Renal cortical epithelial cell (primary cell): ENCODE data around the gene KIAA0040. TPM values are rescaled to one million over a fixed set of nuclear protein-coding genes. Genes with fewer than 3 reads are reported as not detected.

Experiments
- DNase-seq: peaks from one replicate; pipeline ENCODE4 v3.0.0-alpha.2; 2011; ENCODE audit warnings: low read depth
- total RNA-seq: library from RNA; depleted of rRNA; stranded (reverse); fragments of >200 nt; gene quantifications from 2 replicates; pipeline ENCODE4 v1.2.3, GENCODE V29; 2014

The KIAA0040 gene
- total RNA-seq, 1 donor from 2014 or later: 8.7 TPM

DNA sequence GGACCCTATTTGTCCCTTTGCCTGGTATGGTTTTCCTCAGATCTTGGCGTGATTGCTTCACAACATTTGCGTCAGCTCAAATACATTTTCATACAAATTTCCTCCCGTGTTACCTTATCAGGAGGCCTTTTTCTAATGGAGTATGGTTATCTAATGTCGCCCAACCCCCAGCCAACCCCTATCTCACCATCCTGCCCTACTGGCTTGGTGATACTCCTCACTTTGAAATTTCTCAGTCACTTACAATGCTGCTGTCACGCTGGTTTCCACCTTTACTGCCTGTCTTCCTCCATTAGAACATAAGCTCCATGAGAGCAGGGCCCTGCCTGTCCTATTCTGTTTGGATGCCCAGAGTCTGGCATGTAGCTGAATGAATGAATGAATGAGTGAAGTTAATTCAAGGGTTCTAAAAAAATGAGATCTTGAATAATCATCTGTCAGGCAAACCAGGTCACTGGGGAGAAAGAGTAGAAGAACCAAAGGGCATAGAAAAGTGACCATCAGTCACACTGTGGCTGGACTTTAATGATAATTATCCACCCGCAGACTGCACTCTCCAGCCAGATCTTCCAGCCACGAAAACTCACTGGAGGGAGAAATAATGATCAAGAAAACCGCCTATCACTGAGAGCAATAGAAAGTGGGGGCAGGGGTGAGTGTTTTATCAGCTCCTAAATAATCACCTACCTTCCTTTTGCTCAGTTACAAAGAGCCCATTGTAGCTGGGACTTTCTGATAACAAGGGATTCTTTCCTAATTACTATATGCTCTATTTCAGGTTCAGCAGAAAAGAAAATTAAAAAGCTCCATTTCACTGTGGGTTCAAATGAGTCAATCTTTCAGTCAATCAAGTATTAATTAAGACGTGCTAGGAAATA lies 21.3 kb downstream of the KIAA0040 start:
- no peak for DNase-seq

DNA sequence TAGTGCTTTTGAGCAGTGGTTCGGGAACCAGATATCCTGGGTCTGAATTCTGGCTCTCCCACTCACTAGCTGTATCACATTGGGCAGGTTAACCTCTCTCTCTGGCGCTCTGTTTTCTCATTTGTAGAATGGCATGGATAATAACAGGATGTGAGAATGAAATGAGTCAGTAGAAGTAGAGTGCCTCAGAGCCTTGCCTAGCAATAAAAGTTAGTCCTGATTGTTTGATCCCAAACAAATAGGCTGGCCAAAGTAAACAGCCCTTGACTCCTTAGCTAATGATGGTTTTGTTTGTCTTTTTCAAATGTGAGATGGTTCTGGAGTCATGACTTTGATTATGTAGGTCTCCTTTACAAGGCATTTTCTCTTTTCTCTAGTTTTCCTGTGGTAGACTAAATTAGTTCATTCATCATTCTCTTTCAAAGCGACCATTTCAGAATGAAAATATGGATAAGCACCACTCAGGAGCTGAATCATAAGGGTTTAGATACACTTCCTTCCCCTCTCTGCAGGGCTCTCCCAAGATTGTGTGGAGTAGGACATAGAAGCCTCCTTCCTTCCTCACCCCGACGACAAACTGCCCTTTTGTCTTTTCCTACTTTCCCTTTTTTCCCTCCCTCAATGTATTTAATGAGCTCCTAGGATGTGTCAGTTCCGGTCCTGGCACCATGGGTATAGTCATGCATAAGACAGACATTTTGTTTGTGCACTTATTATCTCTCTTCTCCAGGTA lies 23.1 kb downstream of the KIAA0040 start:
- DNase-seq: peak; percentile 91

DNA sequence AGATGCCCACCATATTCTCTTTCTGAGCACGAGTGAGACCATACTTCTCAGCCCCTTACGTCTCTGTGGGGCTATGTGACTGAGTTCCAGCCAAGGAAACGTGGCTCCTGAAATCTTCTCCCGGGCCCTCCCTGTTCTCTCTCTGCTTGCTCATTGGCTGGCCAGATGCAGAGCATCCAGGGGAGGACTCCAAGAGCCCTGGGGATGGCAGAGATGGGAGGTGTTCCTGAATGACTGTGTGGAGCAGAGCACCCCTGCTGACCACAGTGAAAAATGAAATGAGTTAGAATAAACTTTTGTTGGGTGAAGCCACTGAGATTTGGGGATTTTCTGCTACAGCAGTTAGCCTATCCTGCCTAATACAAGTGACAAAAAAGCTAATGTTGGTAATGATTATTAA lies 23.8 kb downstream of the KIAA0040 start:
- DNase-seq: no peak

DNA sequence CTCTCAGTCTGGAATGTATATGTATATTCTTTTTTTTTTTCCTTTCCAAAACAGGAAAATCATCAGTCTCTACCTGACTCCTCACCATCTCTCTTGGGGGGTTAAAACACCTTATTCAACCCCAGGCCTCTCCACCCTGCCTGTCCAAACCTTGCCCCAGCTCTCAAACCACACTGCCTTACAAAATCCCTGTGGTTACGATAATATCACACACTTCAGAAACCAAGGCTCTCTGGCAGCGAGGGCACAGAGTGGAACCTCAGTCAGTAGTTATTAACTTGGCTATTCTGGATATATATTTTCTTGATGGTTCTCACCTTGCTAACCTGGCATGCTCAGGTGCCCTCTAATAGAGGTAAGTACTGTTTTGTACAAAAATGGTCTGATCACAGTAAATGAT lies 24.7 kb downstream of the KIAA0040 start:
- DNase-seq: no peak

GRCh38 chr1:175166746-175167145 lies 25.8 kb downstream of the KIAA0040 start:
- no peak for DNase-seq

- DNase-seq: no peak
Measured at GRCh38 chr1:175164751-175165150, 27.8 kb downstream of the KIAA0040 start.

GRCh38 chr1:175163702-175164101 lies 28.9 kb downstream of the KIAA0040 start:
- no peak for DNase-seq

DNA sequence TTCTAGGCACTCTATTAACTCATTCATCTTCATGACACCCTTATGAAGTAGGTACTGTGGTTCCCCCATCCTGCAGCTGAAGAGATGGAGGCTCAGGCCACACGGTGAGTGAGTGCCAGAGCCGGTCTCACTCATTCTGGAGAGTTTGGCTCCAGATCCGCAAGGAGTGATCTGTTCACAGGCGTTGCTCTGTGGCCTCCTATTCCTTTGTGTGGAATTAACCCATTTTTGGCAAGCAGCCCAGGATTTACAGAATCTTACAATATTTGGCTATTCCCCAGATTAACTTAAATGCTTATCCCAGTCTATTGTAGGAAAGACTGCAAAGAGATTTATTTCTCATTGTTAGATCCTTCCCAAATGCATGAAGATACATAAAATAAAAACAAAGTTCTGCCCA lies 29.6 kb downstream of the KIAA0040 start:
- no peak for DNase-seq

GRCh38 chr1:175158170-175158591 lies 34.4 kb downstream of the KIAA0040 start:
- DNase-seq: no peak

DNA sequence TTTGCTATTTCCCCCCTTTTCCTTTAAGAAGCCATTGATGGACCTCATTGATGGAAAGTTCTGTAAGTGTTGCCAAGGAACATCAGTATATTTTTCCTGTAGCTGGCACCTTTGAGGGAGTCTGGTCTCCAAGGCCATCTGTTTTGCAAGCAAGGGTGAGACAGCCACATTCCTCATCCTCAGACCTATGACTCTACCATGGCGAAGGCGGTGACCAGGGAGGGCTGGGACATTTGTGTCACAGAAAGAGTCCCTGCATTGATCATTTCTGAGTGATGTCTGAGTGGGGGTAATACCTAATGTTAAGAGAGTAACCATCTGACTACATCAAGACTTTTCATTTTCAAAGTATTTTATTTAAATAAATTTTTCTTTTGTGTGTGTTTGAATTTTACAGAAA lies 35.4 kb downstream of the KIAA0040 start:
- DNase-seq: no peak

DNA sequence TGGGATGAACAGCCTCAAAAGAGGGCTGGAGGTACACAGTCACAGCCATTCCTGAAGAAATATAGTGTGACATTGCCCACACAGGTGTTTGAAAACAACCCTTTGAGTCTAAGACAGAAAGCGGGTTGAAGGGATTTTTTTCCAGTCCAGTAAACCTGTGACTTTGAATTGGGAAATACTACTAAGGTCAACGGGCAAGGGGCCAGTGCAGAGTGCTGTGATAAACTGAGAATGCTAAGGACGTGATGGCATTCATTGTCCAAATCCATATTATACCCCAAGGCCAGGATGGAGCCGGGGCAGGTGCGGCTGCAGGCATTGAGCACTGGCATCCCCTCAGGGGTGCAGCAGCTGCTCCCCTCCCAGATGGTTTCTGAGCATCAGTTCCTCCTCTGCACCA lies 36.6 kb downstream of the KIAA0040 start:
- DNase-seq: peak; percentile 40

- no peak for DNase-seq
Measured at GRCh38 chr1:175155473-175155856, 37.1 kb downstream of the KIAA0040 start.

DNA sequence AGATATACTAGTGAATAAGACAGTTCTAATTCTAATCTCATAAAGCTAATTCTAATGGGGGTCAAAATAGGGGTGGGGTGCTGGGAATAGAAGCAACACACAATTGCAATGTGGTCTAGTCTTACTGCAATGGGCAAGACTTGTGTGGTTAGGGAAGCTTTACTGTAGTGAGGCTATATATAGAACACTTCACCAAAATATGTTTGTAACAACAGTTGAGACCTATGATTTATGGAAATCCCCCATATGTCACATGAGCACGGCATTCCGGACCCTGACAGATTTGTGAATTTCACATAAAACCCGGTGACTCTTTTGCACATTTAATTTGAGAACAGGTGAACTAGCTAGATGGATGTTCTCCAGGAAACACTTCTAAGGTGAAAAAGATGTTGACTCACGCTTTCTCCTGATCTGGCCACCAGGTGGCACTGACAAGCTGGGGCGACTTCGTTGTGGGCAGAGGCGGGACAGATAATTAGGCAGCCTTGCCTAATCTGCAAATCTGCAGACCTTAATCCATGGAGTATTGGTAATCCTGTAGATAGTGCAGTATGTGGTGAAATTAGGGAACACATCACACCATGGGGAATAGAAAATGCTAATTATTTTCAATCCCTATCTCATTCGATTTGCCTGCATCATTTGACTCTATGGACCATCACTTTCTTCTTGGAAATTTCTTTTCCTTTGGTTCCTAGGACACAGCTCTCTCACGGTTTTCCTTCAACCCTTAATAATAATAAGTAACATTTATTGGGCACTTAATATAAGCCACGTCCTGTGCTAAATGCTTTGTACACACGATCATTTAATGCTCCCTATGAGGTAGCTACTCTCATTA lies 37.7 kb downstream of the KIAA0040 start:
- peak; percentile 40 for DNase-seq

- no peak for DNase-seq
Measured at GRCh38 chr1:175152006-175152652, 40.4 kb downstream of the KIAA0040 start.

- DNase-seq: peak; percentile 60
Measured at GRCh38 chr1:175150596-175151319, 41.8 kb downstream of the KIAA0040 start.

DNA sequence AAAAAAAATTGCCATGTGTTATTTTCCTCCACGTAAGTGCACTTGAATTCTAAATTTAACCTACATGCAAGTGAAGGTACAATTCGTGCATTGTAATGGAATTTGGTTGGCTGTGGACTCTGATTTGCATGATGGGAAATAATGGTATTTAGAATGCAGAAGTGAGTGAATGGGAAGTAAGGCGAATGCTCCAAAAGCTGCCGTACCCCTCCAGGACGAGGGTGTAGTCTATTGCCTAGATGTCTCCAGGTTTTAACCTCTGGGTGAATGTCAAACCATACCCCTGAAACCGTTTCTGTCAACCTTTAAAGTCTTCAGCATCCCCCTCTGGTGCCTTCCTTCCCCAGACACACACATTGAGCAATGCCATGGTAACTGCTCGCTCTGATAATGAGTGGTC lies 44.5 kb downstream of the KIAA0040 start:
- DNase-seq: no peak

DNA sequence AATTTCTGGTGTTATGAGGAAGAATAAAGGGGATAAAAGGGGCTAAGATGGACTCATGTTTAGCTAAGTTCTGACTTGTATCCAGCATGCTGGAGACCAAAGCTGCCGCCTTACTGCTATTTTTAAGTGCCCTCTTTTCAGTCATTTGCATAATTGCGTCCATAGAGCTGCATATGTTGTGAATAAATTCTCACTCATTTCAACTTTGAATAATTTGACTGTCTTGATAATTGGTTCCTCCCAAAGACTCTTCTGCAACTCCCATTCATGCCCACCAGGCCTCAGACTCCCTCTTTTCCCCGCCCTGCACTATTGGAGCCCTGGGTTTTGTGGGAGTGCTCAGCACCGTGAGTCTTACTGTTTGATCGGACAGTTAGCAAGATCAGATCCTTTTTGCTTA lies 45.0 kb downstream of the KIAA0040 start:
- no peak for DNase-seq

- peak; percentile 25 for DNase-seq
Measured at GRCh38 chr1:175146529-175147213, 45.9 kb downstream of the KIAA0040 start.

- DNase-seq: no peak
Measured at GRCh38 chr1:175145899-175146528, 46.6 kb downstream of the KIAA0040 start.

- DNase-seq: no peak
Measured at GRCh38 chr1:175138579-175138978, 54.0 kb downstream of the KIAA0040 start.
